GM12878 (cell line): ENCODE results near the gene P2RX7. TPM values are rescaled to one million over a fixed set of nuclear protein-coding genes. Genes with fewer than 3 reads are reported as not detected.

Experiments used
- ATAC-seq: fragments of 200-7000 bp; cut with Tn5 transposase; 3 replicates; pipeline ENCODE4 v1.9.1; 2020; ENCODE audit warnings: mild to moderate bottlenecking, moderate library complexity
- BruUV-seq: library from RNA; stranded (reverse); fragments of 400-500 nt; replicated peaks from 2 replicates; lab custom pipeline; 2021; lab: Mats Ljungman, UMichigan
- CTCF ChIA-PET: fragments of 300-600 bp; sonication (Branson Sonifier 250); formaldehyde crosslinking; extraction: SDS; loops from one replicate; lab custom pipeline; 2021; ENCODE audit warnings: inconsistent platforms; lab: Yijun Ruan, JAX
- POLR2A ChIA-PET: fragments of 350-600 bp; formaldehyde crosslinking; extraction: SDS; loops from one replicate; lab custom pipeline; 2021; ENCODE audit warnings: inconsistent platforms; lab: Charles Lee
- RAD21 ChIA-PET: fragments of 300-600 bp; sonication (Branson Sonifier 250); formaldehyde crosslinking; loops from one replicate; lab custom pipeline; 2023; ENCODE audit warnings: antibody characterized with exemption; ENCODE audit not compliant: unreplicated experiment; lab: Charles Lee
- SMC1A ChIA-PET: fragments of 300-600 bp; sonication (Branson Sonifier 250); formaldehyde crosslinking; loops from one replicate; lab custom pipeline; 2023; ENCODE audit not compliant: unreplicated experiment, uncharacterized antibody; lab: Charles Lee
- DNase-seq: peaks from one replicate; pipeline ENCODE4 v3.0.0-alpha.2; 2011; ENCODE audit warnings: low read depth, low spot score
- FAIRE-seq: peaks from 3 replicates; lab custom pipeline; 2011; peaks lifted over from hg19 to GRCh38; lab: Jason Lieb, UNC
- H2AFZ ChIP-seq: 2 replicates; pipeline ENCODE4 v1.6.0; 2011; ENCODE audit warnings: low read depth, low read length, control low read depth; ENCODE audit not compliant: control insufficient read depth
- H3K27ac ChIP-seq: 2 replicates; pipeline ENCODE4 v1.5.1; 2011; ENCODE audit warnings: control low read depth; ENCODE audit not compliant: control insufficient read depth, insufficient read depth
- H3K27me3 ChIP-seq, 2 experiments: replicated peaks in 1 of 2; 2 replicates each; pipeline versions ENCODE4 v1.6.0 to v1.6.1; 2011; ENCODE audit warnings: low read length in 1 of 2; ENCODE audit not compliant: control insufficient read depth in 2 of 2, insufficient read depth in 2 of 2
- H3K36me3 ChIP-seq, 2 experiments: 2 replicates each; pipeline ENCODE4 v1.5.1; 2011; ENCODE audit warnings: low read length in 1 of 2; ENCODE audit not compliant: control insufficient read depth in 2 of 2, insufficient read depth in 2 of 2
- H3K4me1 ChIP-seq: 2 replicates; pipeline ENCODE4 v1.6.1; 2011; ENCODE audit warnings: mild to moderate bottlenecking, low read length, moderate library complexity, mixed read lengths; ENCODE audit not compliant: control insufficient read depth, insufficient read depth
- H3K4me2 ChIP-seq: 2 replicates; pipeline ENCODE4 v1.6.0; 2011; ENCODE audit warnings: control low read depth; ENCODE audit not compliant: control insufficient read depth, insufficient read depth
- H3K4me3 ChIP-seq: fragments of 200-600 bp; sonication (generic); 2 replicates; pipeline ENCODE4 v1.5.1; 2016
- H3K79me2 ChIP-seq: 2 replicates; pipeline ENCODE4 v1.6.0; 2011; ENCODE audit warnings: low read length; ENCODE audit not compliant: control insufficient read depth, insufficient read depth
- H3K9ac ChIP-seq: 2 replicates; pipeline ENCODE4 v1.8.0; 2011; ENCODE audit warnings: low read length, control low read depth, mixed read lengths; ENCODE audit not compliant: control insufficient read depth, insufficient read depth
- H3K9me3 ChIP-seq: replicated peaks from 3 replicates; pipeline ENCODE4 v1.5.1; 2011; ENCODE audit warnings: mild to moderate bottlenecking, low read length; ENCODE audit not compliant: control insufficient read depth, insufficient read depth
- H4K20me1 ChIP-seq: 2 replicates; pipeline ENCODE4 v1.6.0; 2011; ENCODE audit not compliant: control insufficient read depth, insufficient read depth
- ATF7 ChIP-seq: fragments of 450-650 bp; IDR thresholded peaks from 2 replicates; pipeline ENCODE4 v1.6.1; 2016; ENCODE audit warnings: low read depth, mild to moderate bottlenecking
- CEBPB ChIP-seq, 2 experiments: fragments of 150-350 bp in 1 of 2; IDR thresholded peaks; 2 replicates each; pipeline ENCODE4 v1.6.1; 2012 to 2014; ENCODE audit warnings: low read depth in 2 of 2, low read length in 2 of 2, borderline replicate concordance in 1 of 2, inconsistent platforms in 1 of 2
- FOS ChIP-seq: IDR thresholded peaks from 3 replicates; pipeline ENCODE4 v1.6.1; 2011; ENCODE audit warnings: borderline replicate concordance; ENCODE audit not compliant: insufficient read length; ENCODE audit errors: extremely low read depth
- NRF1 ChIP-seq: conservative IDR thresholded peaks from 2 replicates; pipeline ENCODE4 v1.6.1; 2011; ENCODE audit warnings: mild to moderate bottlenecking, low read depth, low read length, improper control_type of control experiment
- POLR2AphosphoS2 ChIP-seq: IDR thresholded peaks from 2 replicates; pipeline ENCODE4 v1.6.1; 2011; ENCODE audit warnings: low read depth, mild to moderate bottlenecking, low read length, improper control_type of control experiment, moderate library complexity
- SKIL ChIP-seq: fragments of 450-650 bp; IDR thresholded peaks from 2 replicates; pipeline ENCODE4 v1.6.1; 2017; ENCODE audit warnings: mild to moderate bottlenecking, low read depth, inconsistent platforms; ENCODE audit not compliant: poor library complexity, severe bottlenecking
- SPI1 ChIP-seq: IDR thresholded peaks from 2 replicates; pipeline ENCODE4 v1.6.1; 2011; ENCODE audit warnings: low read depth, mild to moderate bottlenecking, low read length, moderate library complexity, borderline replicate concordance; ENCODE audit not compliant: insufficient read depth
- TARDBP ChIP-seq: IDR thresholded peaks from 2 replicates; pipeline ENCODE4 v1.6.1; 2016; ENCODE audit warnings: borderline replicate concordance
- TCF7 ChIP-seq: IDR thresholded peaks from 2 replicates; pipeline ENCODE4 v1.6.1; 2014; ENCODE audit warnings: antibody characterized with exemption, borderline replicate concordance
- ZBTB11 ChIP-seq: fragments of 450-650 bp; formaldehyde crosslinking; IDR thresholded peaks from 2 replicates; pipeline ENCODE4 v1.5.0; 2022; ENCODE audit warnings: mild to moderate bottlenecking, missing genetic modification characterization
- WGBS: methylation state at CpG from one replicate; pipeline ENCODE4 v1.1.6; 2016; ENCODE audit warnings: low lambda C conversion rate; ENCODE audit not compliant: insufficient replicate concordance, insufficient coverage; ENCODE audit errors: missing lambda C conversion rate; 5-methylcytosine and 5-hydroxymethylcytosine counted together
- in situ Hi-C: fragments of 300-500 bp; cut with MboI; formaldehyde crosslinking; loops from 9 replicates; pipeline ENCODE4 v1.14.3; 2018; ENCODE audit warnings: mixed read lengths
- intact Hi-C: fragments of 100-400 bp; cut with micrococcal nuclease; formaldehyde crosslinking; loops from one replicate; pipeline ENCODE4 v1.14.2; 2022; ENCODE audit not compliant: unreplicated experiment
- polyA plus RNA-seq, 11 experiments: library from polyadenylated mRNA; depleted of rRNA in 4 of 11; unstranded in 6 of 11; stranded (reverse) in 5 of 11; fragments of >200 nt; fragmentation: Nextera tagmentation in 4 of 11; fragmentation: Illumina TruSeq in 1 of 11; extraction: Ambion mirVana in 4 of 11; extraction: Trizol in 1 of 11; gene quantifications; 1 replicate in 1 of 11; 2 replicates in 10 of 11; pipeline versions ENCODE4 v1.2.1 to v1.2.3, GENCODE V29; 2011 to 2016; ENCODE audit warnings: inconsistent platforms in 2 of 11, missing spikeins in 2 of 11, low read depth in 1 of 11
- total RNA-seq, 4 experiments: library from RNA; depleted of rRNA in 3 of 4; stranded (reverse); fragments of >200 nt in 3 of 4; fragmentation: Illumina TruSeq in 1 of 4; extraction: Trizol in 1 of 4; gene quantifications; 2 replicates each; pipeline versions ENCODE4 v1.2.1 to v1.2.3, GENCODE V29; 2013 to 2021

Gene P2RX7
- total and polyA plus RNA-seq, 10 of the 15 experiments (the other 5 are each of a cell fraction or from before 2014, with no cell fraction given), result 0.74 to 2.6 (median 1.5) TPM

GRCh38 chr12:121087467-121088194, 45.0 kb upstream of the P2RX7 start:
- BruUV-seq, result no TSS peak
- H3K27me3 ChIP-seq, result no peaks in the 10 kb centered on the region
- no peak for DNase-seq
- intact Hi-C loops, result no loop called here
- no peaks in the 10 kb centered on the region for H3K79me2 ChIP-seq
- H3K27ac ChIP-seq, result no peak overlapping the region
- WGBS, result 43% methylated on average over 11 of the region's 11 CpGs
- no peak overlapping the region for H3K4me3 ChIP-seq
- H3K36me3 ChIP-seq, result no peaks in the 10 kb centered on the region
- TF ChIP-seq SPI1 (peak; percentile 34; the same call in 1 of the 2 replicates), NRF1 (no peak)
- TF ChIP-seq, all 136 proteins: peak for 1
- ChIA-PET SMC1A (no interaction called here), CTCF (interaction anchor here (2.6 to 2.7 kb wide), 2 partner anchors 13 to 26 kb away, joined by 7 to 8 read pairs; no protein-coding TSS in a partner anchor), RAD21 (no interaction called here), POLR2A (no interaction called here)
- Histone ChIP-seq H3K4me2 (peak overlapping the region; percentile 47; the same call in 1 of the 2 replicates), H3K4me1 (peaks cover 8% of the 10 kb centered on the region), H4K20me1 (no peaks in the 10 kb centered on the region), H2AFZ (peak overlapping the region; percentile 70), H3K9me3 (no peaks in the 10 kb centered on the region), H3K9ac (no peak overlapping the region)
- in situ Hi-C loops, result no loop called here
- ATAC-seq, result peak; percentile 29; the same call in 1 of the 3 replicates
- no peak for FAIRE-seq

GRCh38 chr12:121088195-121088585, 44.5 kb upstream of the P2RX7 start:
- Histone ChIP-seq H3K9ac (no peak overlapping the region), H3K4me2 (no peak overlapping the region), H2AFZ (peak overlapping the region; percentile 70), H3K79me2 (no peaks in the 10 kb centered on the region), H3K4me1 (peaks cover 9% of the 10 kb centered on the region), H3K27me3 (no peaks in the 10 kb centered on the region), H3K9me3 (no peaks in the 10 kb centered on the region), H4K20me1 (no peaks in the 10 kb centered on the region), H3K4me3 (no peak overlapping the region), H3K27ac (no peak overlapping the region), H3K36me3 (no peaks in the 10 kb centered on the region)
- intact Hi-C loops (no loop called here), in situ Hi-C loops (no loop called here)
- FAIRE-seq, result no peak
- ATAC-seq, result no peak
- SMC1A ChIA-PET, result interaction anchor here (1.6 kb wide), 1 partner anchor 12 kb away, joined by 3 read pairs; no protein-coding TSS in a partner anchor
- WGBS, result 92% methylated on average over 6 of the region's 6 CpGs
- RAD21 ChIA-PET, result no interaction called here
- CTCF ChIA-PET, result interaction anchor here (2.6 to 2.7 kb wide), 2 partner anchors 13 to 27 kb away, joined by 7 to 8 read pairs; no protein-coding TSS in a partner anchor
- no peak for DNase-seq
- POLR2A ChIA-PET, result no interaction called here
- no TSS peak for BruUV-seq
- TF ChIP-seq TARDBP (no peak), ZBTB11 (CRISPR knock-in tag) (no peak), TCF7 (no peak), FOS (no peak), ATF7 (no peak), POLR2AphosphoS2 (no peak), SKIL (no peak), CEBPB (IDR thresholded peaks at IDR 0.05; ENCODE audit: borderline replicate concordance in 1 of 2, low read depth in 2 of 2, low read length in 2 of 2) (no peak)
